K562 (cell line): ENCODE data around the gene GALNS. TPM values are rescaled to one million over a fixed set of nuclear protein-coding genes. Genes with fewer than 3 reads are reported as not detected.

Experiments used
- ARHGAP35 ChIP-seq: fragments of 450-650 bp; IDR thresholded peaks from 2 replicates; pipeline ENCODE4 v1.6.1; 2018; ENCODE audit not compliant: partially characterized antibody
- ARID1B ChIP-seq: fragments of 450-650 bp; IDR thresholded peaks from 2 replicates; pipeline ENCODE4 v1.6.1; 2016; ENCODE audit warnings: antibody characterized with exemption, mild to moderate bottlenecking, inconsistent platforms
- BCL6 ChIP-seq: fragments of 250-450 bp; sonication (Bioruptor Pico); IDR thresholded peaks from 2 replicates; pipeline ENCODE4 v1.4.0; 2020
- C11orf30 ChIP-seq: fragments of 450-650 bp; IDR thresholded peaks from 2 replicates; pipeline ENCODE4 v1.6.1; 2016; ENCODE audit warnings: low read depth, mild to moderate bottlenecking
- CREB3 ChIP-seq: fragments of 450-650 bp; conservative IDR thresholded peaks from 2 replicates; pipeline ENCODE4 v1.6.1; 2016; ENCODE audit warnings: missing genetic modification characterization, low read depth, mild to moderate bottlenecking, missing compliant biosample characterization, moderate library complexity
- DEAF1 ChIP-seq: fragments of 450-650 bp; formaldehyde crosslinking; IDR thresholded peaks from 2 replicates; pipeline ENCODE4 v1.4.0; 2020; ENCODE audit warnings: mild to moderate bottlenecking, moderate library complexity
- MED1 ChIP-seq: sonication (generic); formaldehyde crosslinking; IDR thresholded peaks from 2 replicates; pipeline ENCODE4 v1.8.1; 2023; ENCODE audit warnings: missing genetic modification reagents, borderline replicate concordance
- MYNN ChIP-seq, 2 experiments: sonication (generic); formaldehyde crosslinking in 1 of 2; IDR thresholded peaks; 2 replicates each; pipeline versions ENCODE4 v1.5.0 to v1.6.1; 2016 to 2020; ENCODE audit warnings: antibody characterized with exemption in 1 of 2, missing genetic modification reagents in 1 of 2
- NFE2 ChIP-seq: IDR thresholded peaks from 2 replicates; pipeline ENCODE4 v1.6.1; 2014; ENCODE audit warnings: antibody characterized with exemption, low read depth
- NKRF ChIP-seq: fragments of 450-650 bp; IDR thresholded peaks from 2 replicates; pipeline ENCODE4 v1.6.1; 2016; ENCODE audit warnings: borderline replicate concordance
- PHB2 ChIP-seq: fragments of 450-650 bp; IDR thresholded peaks from 2 replicates; pipeline ENCODE4 v1.6.1; 2017; ENCODE audit warnings: low read depth
- PTRF ChIP-seq: fragments of 450-650 bp; IDR thresholded peaks from 2 replicates; pipeline ENCODE4 v1.6.1; 2016; ENCODE audit warnings: mild to moderate bottlenecking, missing genetic modification characterization, missing compliant biosample characterization
- RBBP5 ChIP-seq: fragments of 200-600 bp; sonication (generic); IDR thresholded peaks from 2 replicates; pipeline ENCODE4 v1.6.1; 2012; ENCODE audit warnings: borderline replicate concordance, mild to moderate bottlenecking, low read length, control low read depth, inconsistent platforms; ENCODE audit not compliant: insufficient read depth, poor library complexity, severe bottlenecking
- RBFOX2 ChIP-seq: fragments of 200-400 bp; formaldehyde crosslinking; IDR thresholded peaks from 2 replicates; pipeline ENCODE4 v1.6.1; 2017; ENCODE audit warnings: low read depth, mild to moderate bottlenecking, low read length, moderate library complexity
- RBM17 ChIP-seq: fragments of 200-400 bp; formaldehyde crosslinking; IDR thresholded peaks from 2 replicates; pipeline ENCODE4 v1.6.1; 2017; ENCODE audit warnings: low read depth, mild to moderate bottlenecking, low read length, borderline replicate concordance
- RBM34 ChIP-seq: fragments of 200-400 bp; formaldehyde crosslinking; IDR thresholded peaks from 2 replicates; pipeline ENCODE4 v1.6.1; 2018; ENCODE audit warnings: low read length, borderline replicate concordance; ENCODE audit not compliant: insufficient read depth
- SAP30 ChIP-seq: fragments of 200-600 bp; sonication (generic); IDR thresholded peaks from 2 replicates; pipeline ENCODE4 v1.6.1; 2012; ENCODE audit warnings: borderline replicate concordance, low read depth, mild to moderate bottlenecking, moderate library complexity, low read length, control low read depth, inconsistent platforms; ENCODE audit not compliant: insufficient read depth, poor library complexity, severe bottlenecking
- SMARCC2 ChIP-seq: fragments of 450-650 bp; IDR thresholded peaks from 2 replicates; pipeline ENCODE4 v1.6.1; 2017; ENCODE audit warnings: antibody characterized with exemption, moderate library complexity, mild to moderate bottlenecking, low read depth
- TCF15 ChIP-seq: fragments of 250-450 bp; sonication (Bioruptor Pico); IDR thresholded peaks from 2 replicates; pipeline ENCODE4 v1.8.0; 2022; ENCODE audit warnings: moderate library complexity, mild to moderate bottlenecking, inconsistent platforms
- XRCC5 ChIP-seq: fragments of 200-400 bp; formaldehyde crosslinking; IDR thresholded peaks from 2 replicates; pipeline ENCODE4 v1.6.1; 2017; ENCODE audit warnings: low read depth, mild to moderate bottlenecking, low read length
- YBX1 ChIP-seq: fragments of 450-650 bp; IDR thresholded peaks from 2 replicates; pipeline ENCODE4 v1.7.1; 2016; ENCODE audit warnings: mild to moderate bottlenecking
- ZBTB7A ChIP-seq: IDR thresholded peaks from 2 replicates; pipeline ENCODE4 v1.6.1; 2011; ENCODE audit warnings: low read depth, mild to moderate bottlenecking, low read length, moderate library complexity, borderline replicate concordance; ENCODE audit not compliant: control insufficient read depth
- ZNF316 ChIP-seq: fragments of 450-650 bp; IDR thresholded peaks from 2 replicates; pipeline ENCODE4 v1.6.1; 2016
- ZNF507 ChIP-seq: conservative IDR thresholded peaks from 2 replicates; pipeline ENCODE4 v1.6.1; 2017; ENCODE audit warnings: missing genetic modification characterization, missing compliant biosample characterization
- polyA plus RNA-seq, 8 experiments: library from polyadenylated mRNA; depleted of rRNA in 4 of 8; stranded (reverse) in 5 of 8; unstranded in 3 of 8; fragments of >200 nt; fragmentation: Nextera tagmentation in 2 of 8; fragmentation: Illumina TruSeq in 1 of 8; extraction: Ambion mirVana in 2 of 8; extraction: Trizol in 1 of 8; gene quantifications; 2 replicates each; pipeline versions ENCODE4 v1.2.1 to v1.2.3, GENCODE V29; 2011 to 2014; ENCODE audit warnings: inconsistent platforms in 1 of 8, missing spikeins in 1 of 8
- total RNA-seq, 7 experiments: library from RNA; depleted of rRNA in 6 of 7; stranded (reverse); fragments of >200 nt in 6 of 7; fragmentation: Illumina TruSeq in 2 of 7; extraction: Trizol in 2 of 7; gene quantifications; 2 replicates each; pipeline versions ENCODE4 v1.2.1 to v1.2.3, GENCODE V29; 2011 to 2021; ENCODE audit warnings: low replicate concordance in 1 of 7

GALNS gene
- total and polyA plus RNA-seq, 9 of the 15 experiments (the other 6 are each of a cell fraction or from before 2014, with no cell fraction given), result 0.38 to 13.2 (median 4.3) TPM

GRCh38 chr16:88815901-88816589, 40.7 kb downstream of the GALNS start (continued):
- TF ChIP-seq ZBTB7A (peak; percentile 30; the same call in 1 of the 2 replicates), RBFOX2 (peak; percentile 34; the same call in 1 of the 2 replicates), CREB3 (tag) (no peak), XRCC5 (0 out of 2 replicates have a peak, but pooled peaks have one; percentile 50), MYNN (IDR thresholded peaks at IDR 0.05) (peak; percentile 67), MYNN (CRISPR knock-in tag; IDR thresholded peaks at IDR 0.05) (no peak), TCF15 (CRISPR knock-in tag) (no peak), PHB2 (no peak), C11orf30 (peak; percentile 62), ARHGAP35 (no peak), YBX1 (no peak), NKRF (no peak), RBBP5 (no peak), DEAF1 (CRISPR knock-in tag) (peak; percentile 34; the same call in 1 of the 2 replicates), ARID1B (no peak), NFE2 (peak; percentile 32; the same call in 1 of the 2 replicates), SAP30 (no peak), ZNF316 (peak; percentile 63), MED1 (CRISPR knock-in tag) (no peak), RBM34 (no peak), RBM17 (no peak), BCL6 (CRISPR knock-in tag) (no peak), PTRF (tag) (no peak), SMARCC2 (no peak), ZNF507 (tag) (no peak)
